Measurements from ENCODE around the gene RPS6KA3.

RPS6KA3 gene

GRCh38 chrX:20159797-20160385, 106.8 kb downstream of the RPS6KA3 start:
- H4K20me1 ChIP-seq, result no peaks in the 10 kb centered on the region
- H3K36me3 ChIP-seq, result peaks cover 46 to 94% (median 73%) of the 10 kb centered on the region in 11 experiments
- no peak overlapping the region for H3K27ac ChIP-seq
- no peak overlapping the region for H3K4me2 ChIP-seq
- no peak overlapping the region for H3K9ac ChIP-seq
- H3K4me1 ChIP-seq, result no peaks in the 10 kb centered on the region
- H3K9me3 ChIP-seq (replicated peaks in 1 of 11), result no peaks in the 10 kb centered on the region
- TF ChIP-seq Cebpa-rat (IDR thresholded peaks at IDR 0.05), result no peak
- H3K27me3 ChIP-seq, result no peaks in the 10 kb centered on the region
- H3K4me3 ChIP-seq, result no peak overlapping the region

GRCh38 chrX:20151689-20152088, 115.0 kb downstream of the RPS6KA3 start:
- Histone ChIP-seq H3K27ac (no peak overlapping the region), H3K9me3 (replicated peaks in 1 of 11) (no peaks in the 10 kb centered on the region), H4K20me1 (no peaks in the 10 kb centered on the region), H3K36me3 (peaks cover 24 to 60% (median 44%) of the 10 kb centered on the region in 11 experiments), H3K4me1 (peaks cover 0 to 28% (median 0%) of the 10 kb centered on the region in 10 experiments; a peak in 7 of 20 replicates), H3K4me2 (no peak overlapping the region), H3K9ac (no peak overlapping the region), H3K27me3 (no peaks in the 10 kb centered on the region), H3K4me3 (no peak overlapping the region)
- TF ChIP-seq Cebpa-rat (IDR thresholded peaks at IDR 0.05), result no peak

- H3K4me2 ChIP-seq, result no peak overlapping the region
- no peaks in the 10 kb centered on the region for H3K27me3 ChIP-seq
- peaks cover 0 to 45% (median 12%) of the 10 kb centered on the region in 10 experiments; a peak in 15 of 20 replicates for H3K4me1 ChIP-seq
- no peak overlapping the region for H3K27ac ChIP-seq
- peaks cover 5 to 37% (median 21%) of the 10 kb centered on the region in 11 experiments; a peak in 19 of 22 replicates for H3K36me3 ChIP-seq
- no peak overlapping the region for H3K9ac ChIP-seq
- H3K4me3 ChIP-seq, result no peak overlapping the region
- TF ChIP-seq Cebpa-rat (IDR thresholded peaks at IDR 0.05), result no peak
- H3K9me3 ChIP-seq (replicated peaks in 1 of 11), result no peaks in the 10 kb centered on the region
- no peaks in the 10 kb centered on the region; a peak in 1 of 22 replicates for H4K20me1 ChIP-seq
Observed at GRCh38 chrX:20149326-20149725, 117.4 kb downstream of the RPS6KA3 start.

- H3K4me2 ChIP-seq, result peak overlapping the region in 3 of 11 experiments; percentile 60 to 80 (median 71); a peak in 6 of 22 replicates
- H3K4me1 ChIP-seq, result peaks cover 6 to 57% (median 27%) of the 10 kb centered on the region in 10 experiments
- no peak overlapping the region for H3K9ac ChIP-seq
- H3K36me3 ChIP-seq, result peaks cover 3 to 20% (median 10%) of the 10 kb centered on the region in 11 experiments; a peak in 18 of 22 replicates
- H4K20me1 ChIP-seq, result no peaks in the 10 kb centered on the region; a peak in 1 of 22 replicates
- no peak overlapping the region; a peak in 1 of 22 replicates for H3K27ac ChIP-seq
- H3K4me3 ChIP-seq, result no peak overlapping the region
- TF ChIP-seq Cebpa-rat (IDR thresholded peaks at IDR 0.05), result no peak
- no peaks in the 10 kb centered on the region for H3K9me3 ChIP-seq (replicated peaks in 1 of 11)
- no peaks in the 10 kb centered on the region for H3K27me3 ChIP-seq
Observed at GRCh38 chrX:20147561-20147960, 119.1 kb downstream of the RPS6KA3 start.

GRCh38 chrX:20144491-20144890, 122.2 kb downstream of the RPS6KA3 start:
- Histone ChIP-seq H3K4me2 (peak overlapping the region in 8 of 11 experiments; percentile 7 to 83 (median 24); a peak in 13 of 22 replicates), H3K36me3 (peaks cover 1 to 8% (median 7%) of the 10 kb centered on the region in 11 experiments; a peak in 19 of 22 replicates), H3K4me1 (peaks cover 20 to 71% (median 41%) of the 10 kb centered on the region in 10 experiments), H3K27ac (peak overlapping the region in 3 of 11 experiments; percentile 15 to 31 (median 18); a peak in 2 of 22 replicates), H3K4me3 (no peak overlapping the region), H3K9ac (no peak overlapping the region), H3K9me3 (replicated peaks in 1 of 11) (no peaks in the 10 kb centered on the region), H3K27me3 (no peaks in the 10 kb centered on the region), H4K20me1 (peaks cover 12 to 21% (median 17%) of the 10 kb centered on the region in 11 experiments; a peak in 21 of 22 replicates)
- no peak for TF ChIP-seq Cebpa-rat (IDR thresholded peaks at IDR 0.05)

- Histone ChIP-seq H3K4me1 (peaks cover 30 to 75% (median 49%) of the 10 kb centered on the region in 10 experiments), H3K27me3 (no peaks in the 10 kb centered on the region), H3K4me3 (no peak overlapping the region), H4K20me1 (peaks cover 21 to 30% (median 26%) of the 10 kb centered on the region in 11 experiments; a peak in 21 of 22 replicates), H3K9me3 (replicated peaks in 1 of 11) (no peaks in the 10 kb centered on the region), H3K4me2 (peak overlapping the region in 4 of 11 experiments; percentile 21 to 83 (median 56); a peak in 5 of 22 replicates), H3K27ac (peak overlapping the region in 3 of 11 experiments; percentile 40 to 93 (median 86); a peak in 5 of 22 replicates), H3K36me3 (peaks cover 11 to 18% (median 17%) of the 10 kb centered on the region in 11 experiments; a peak in 21 of 22 replicates), H3K9ac (no peak overlapping the region)
- TF ChIP-seq Cebpa-rat (IDR thresholded peaks at IDR 0.05), result no peak
Observed at GRCh38 chrX:20143561-20143960, 123.1 kb downstream of the RPS6KA3 start.

- Histone ChIP-seq H3K36me3 (peaks cover 15 to 22% (median 21%) of the 10 kb centered on the region in 11 experiments), H3K27ac (peak overlapping the region in 5 of 11 experiments; percentile 5 to 93 (median 86); a peak in 7 of 22 replicates), H3K9me3 (replicated peaks in 1 of 11) (no peaks in the 10 kb centered on the region), H3K9ac (no peak overlapping the region), H3K4me1 (peaks cover 30 to 70% (median 49%) of the 10 kb centered on the region in 10 experiments), H4K20me1 (peaks cover 26 to 34% (median 31%) of the 10 kb centered on the region in 11 experiments; a peak in 21 of 22 replicates), H3K4me2 (peak overlapping the region in 7 of 11 experiments; percentile 21 to 85 (median 80); a peak in 11 of 22 replicates), H3K4me3 (no peak overlapping the region), H3K27me3 (no peaks in the 10 kb centered on the region)
- TF ChIP-seq Cebpa-rat (IDR thresholded peaks at IDR 0.05), result no peak
Observed at GRCh38 chrX:20143111-20143510, 123.6 kb downstream of the RPS6KA3 start.

GRCh38 chrX:20141281-20142220, 125.2 kb downstream of the RPS6KA3 start, which contains the start of gene EIF1AX:
Gene EIF1AX, minus strand, starts transcription at chrX:20141838. Its CDS starts 198 bp downstream, at chrX:20141640.
- peaks cover 31 to 38% (median 37%) of the 10 kb centered on the region in 11 experiments for H3K36me3 ChIP-seq
- no peaks in the 10 kb centered on the region for H3K27me3 ChIP-seq
- H3K4me2 ChIP-seq, result peak within 1 kb of the TSS; percentile 81 to 92 (median 86)
- H4K20me1 ChIP-seq, result peaks cover 39 to 50% (median 46%) of the 10 kb centered on the region in 11 experiments; a peak in 21 of 22 replicates
- H3K9me3 ChIP-seq (replicated peaks in 1 of 11), result no peaks in the 10 kb centered on the region
- H3K27ac ChIP-seq, result peak within 1 kb of the TSS; percentile 81 to 95 (median 87)
- H3K9ac ChIP-seq, result peak within 1 kb of the TSS; percentile 84 to 98 (median 93)
- peaks cover 30 to 55% (median 47%) of the 10 kb centered on the region in 10 experiments for H3K4me1 ChIP-seq
- peak in 1 of 11 experiments; percentile 20; a peak in 1 of 22 replicates for TF ChIP-seq Cebpa-rat (IDR thresholded peaks at IDR 0.05)
- H3K4me3 ChIP-seq, result peak within 1 kb of the TSS; percentile 81 to 100 (median 90)
